Pancreas (tissue), 10 donors: Measurements from ENCODE around the gene MAPKAP1. TPM values are rescaled to one million over a fixed set of nuclear protein-coding genes. Genes with fewer than 3 reads are reported as not detected.

ENCODE experiments used
- ATAC-seq, 4 donors: fragments of 200-7000 bp; cut with Tn5 transposase; one replicate each; pipeline versions ENCODE4 v1.8.0 to v1.9.1; 2020; ENCODE audit warnings: mild to moderate bottlenecking in 4 of 4, moderate library complexity in 4 of 4
- DNase-seq, 6 donors: peaks; one replicate each; pipeline ENCODE4 v3.0.0-alpha.2; 2020
- FAIRE-seq: peaks from 2 replicates; lab custom pipeline; 2012; peaks lifted over from hg19 to GRCh38; lab: Jason Lieb, UNC
- H3K27ac ChIP-seq, 4 donors: fragments of 200-600 bp; sonication (generic); 1 replicate in 3 of 4; 2 replicates in 1 of 4; pipeline versions ENCODE4 v1.5.0 to v1.8.0; 2020
- H3K27me3 ChIP-seq, 4 donors: fragments of 200-600 bp; one replicate each; pipeline ENCODE4 v1.8.0; 2021
- H3K36me3 ChIP-seq, 3 donors: fragments of 200-600 bp; sonication (generic) in 1 of 3; one replicate each; pipeline versions ENCODE4 v1.5.0 to v1.8.0; 2020 to 2021
- H3K4me1 ChIP-seq, 3 donors: fragments of 200-600 bp; one replicate each; pipeline ENCODE4 v1.8.0; 2021
- H3K4me3 ChIP-seq, 4 donors: fragments of 200-600 bp; sonication (generic) in 2 of 4; one replicate each; pipeline versions ENCODE4 v1.5.0 to v1.8.0; 2020 to 2021
- H3K9me3 ChIP-seq, 4 donors: fragments of 200-600 bp; one replicate each; pipeline ENCODE4 v1.8.0; 2021
- CTCF ChIP-seq, 4 donors: fragments of 200-600 bp; sonication (generic) in 3 of 4; IDR thresholded peaks; one replicate each; pipeline versions ENCODE4 v1.5.0 to v1.8.0; 2021; ENCODE audit warnings: antibody characterized with exemption in 4 of 4
- WGBS, 2 donors: extraction: QIAGEN DNeasy Blood & Tissue Kit; methylation state at CpG; one replicate each; pipeline ENCODE4 v1.1.7; 2013; 5-methylcytosine and 5-hydroxymethylcytosine counted together
- intact Hi-C, 3 donors: fragments of 100-400 bp; cut with DNase I; formaldehyde crosslinking; loops; one replicate each; pipeline versions ENCODE4 v1.11.1 to v1.14.2; 2022
- polyA plus RNA-seq, 2 donors: library from polyadenylated mRNA; stranded (reverse); fragments of 200-250 nt; gene quantifications; one replicate each; pipeline ENCODE4 v1.2.3, GENCODE V29; 2013
- total RNA-seq, 6 donors: library from RNA; stranded (reverse); fragmentation: NEBNext Ultra II Directional in 4 of 6; extraction: Animal tissue kit (Norgen Biotek cat#: 25700) in 4 of 6; gene quantifications; one replicate each; pipeline versions ENCODE4 v1.2.1 to v1.2.4, GENCODE V29; 2021 to 2023
- donor health status: healthy with polysubstance abuse.
- donor health status: DM: no; HTN: no; CAD: no; lungs with moderate emphysema.
- donor health status: DM: no; HTN: no; CAD: no.
- donor health status: control.
- donor health status: control.
- donor health status: Bipolar disorder and iron deficiency.
- donor health status: DM: yes; HTN: yes; CAD: no.
- donor health status: DM: no; HTN: no; CAD: no.
- donor health status: DM: no; HTN: no; CAD: no.
- donor health status: DM: yes; HTN: yes; CAD: no.

Gene MAPKAP1
- total and polyA plus RNA-seq, 8 donors: 18.7 to 42.0 (median 30.4) TPM

- peak in 1 of 6 donors; percentile 62 for DNase-seq
- Histone ChIP-seq H3K27me3 (no peaks in the 10 kb centered on the region), H3K36me3 (no peaks in the 10 kb centered on the region), H3K4me1 (peaks cover 0 to 3% (median 0%) of the 10 kb centered on the region in 3 donors), H3K9me3 (no peaks in the 10 kb centered on the region), H3K27ac (no peak overlapping the region), H3K4me3 (no peak overlapping the region)
- intact Hi-C loops: loop anchor here in 2 of 3 donors (5.0 kb wide), 1 partner anchor 816 kb away; no protein-coding TSS in a partner anchor
- 67 to 74% methylated on average over 13 to 14 of the region's 14 CpGs for WGBS, 2 donors
- no peak for TF ChIP-seq CTCF (IDR thresholded peaks at IDR 0.05)
- no peak for FAIRE-seq
- ATAC-seq: no peak
Observed at GRCh38 chr9:125411171-125411756, 295.7 kb downstream of the MAPKAP1 start.

- FAIRE-seq: no peak
- ATAC-seq: no peak
- Histone ChIP-seq H3K27me3 (no peaks in the 10 kb centered on the region), H3K4me3 (peak overlapping the region in 1 of 4 donors; percentile 11), H3K9me3 (no peaks in the 10 kb centered on the region), H3K27ac (no peak overlapping the region), H3K4me1 (peaks cover 0 to 3% (median 0%) of the 10 kb centered on the region in 3 donors), H3K36me3 (no peaks in the 10 kb centered on the region)
- WGBS, 2 donors: 81 to 86% methylated on average over 23 to 24 of the region's 24 CpGs
- no peak for TF ChIP-seq CTCF (IDR thresholded peaks at IDR 0.05)
- intact Hi-C loops: loop anchor here in 2 of 3 donors (5.0 kb wide), 1 partner anchor 817 kb away; no protein-coding TSS in a partner anchor
- DNase-seq: peak in 1 of 6 donors; percentile 71
Observed at GRCh38 chr9:125410522-125410894, 296.5 kb downstream of the MAPKAP1 start.

- WGBS, 2 donors: 79 to 87% methylated on average over 13 of the region's 13 CpGs
- Histone ChIP-seq H3K36me3 (no peaks in the 10 kb centered on the region), H3K9me3 (no peaks in the 10 kb centered on the region), H3K4me1 (peaks cover 0 to 3% (median 0%) of the 10 kb centered on the region in 3 donors), H3K27ac (no peak overlapping the region), H3K4me3 (peak overlapping the region in 1 of 4 donors; percentile 11), H3K27me3 (no peaks in the 10 kb centered on the region)
- DNase-seq (peak in 2 of 6 donors; percentile 9 to 49), FAIRE-seq (no peak), ATAC-seq (peak in 2 of 4 donors; percentile 33 to 60)
- no peak for TF ChIP-seq CTCF (IDR thresholded peaks at IDR 0.05)
- intact Hi-C loops: loop anchor here in 2 of 3 donors (5.0 to 10.0 kb wide), 3 partner anchors 817 to 1075 kb away; no protein-coding TSS in a partner anchor
Observed at GRCh38 chr9:125409637-125410521, 297.1 kb downstream of the MAPKAP1 start.

GRCh38 chr9:125409217-125409636, 297.8 kb downstream of the MAPKAP1 start:
- no peaks in the 10 kb centered on the region for H3K27me3 ChIP-seq
- H3K4me3 ChIP-seq: no peak overlapping the region
- H3K9me3 ChIP-seq: no peaks in the 10 kb centered on the region
- no peaks in the 10 kb centered on the region for H3K36me3 ChIP-seq
- 73 to 74% methylated on average over 20 of the region's 20 CpGs for WGBS, 2 donors
- peak in 1 of 6 donors; percentile 67 for DNase-seq
- ATAC-seq: peak in 1 of 4 donors; percentile 4
- H3K4me1 ChIP-seq: peaks cover 0 to 3% (median 0%) of the 10 kb centered on the region in 3 donors
- no peak for FAIRE-seq
- H3K27ac ChIP-seq: no peak overlapping the region
- intact Hi-C loops: loop anchor here in 1 of 3 donors (5.0 to 10.0 kb wide), 2 partner anchors 988 to 1076 kb away; no protein-coding TSS in a partner anchor
- TF ChIP-seq CTCF (IDR thresholded peaks at IDR 0.05): no peak
